Raji (cell line): ENCODE data around the gene ACAP3.
A peak's percentile ranks its signal among the peaks of the same experiment; 100 is the strongest.

ENCODE experiments used
- POLR2A ChIP-seq: IDR thresholded peaks from 2 replicates; pipeline ENCODE4 v1.6.1; 2011; ENCODE audit warnings: low read depth, low read length, control low read depth; ENCODE audit not compliant: insufficient read depth

The ACAP3 gene

GRCh38 chr1:1280782-1281481 is 26.8 kb downstream of the ACAP3 start:
- TF ChIP-seq POLR2A: no peak

- TF ChIP-seq POLR2A: no peak
Observed at GRCh38 chr1:1279028-1279427, 28.7 kb downstream of the ACAP3 start.

GRCh38 chr1:1278620-1279019 is 29.1 kb downstream of the ACAP3 start:
- TF ChIP-seq POLR2A: no peak

GRCh38 chr1:1275836-1276235 is 31.9 kb downstream of the ACAP3 start:
- no peak for TF ChIP-seq POLR2A

GRCh38 chr1:1274931-1275431 is 32.7 kb downstream of the ACAP3 start:
- no peak for TF ChIP-seq POLR2A

DNA sequence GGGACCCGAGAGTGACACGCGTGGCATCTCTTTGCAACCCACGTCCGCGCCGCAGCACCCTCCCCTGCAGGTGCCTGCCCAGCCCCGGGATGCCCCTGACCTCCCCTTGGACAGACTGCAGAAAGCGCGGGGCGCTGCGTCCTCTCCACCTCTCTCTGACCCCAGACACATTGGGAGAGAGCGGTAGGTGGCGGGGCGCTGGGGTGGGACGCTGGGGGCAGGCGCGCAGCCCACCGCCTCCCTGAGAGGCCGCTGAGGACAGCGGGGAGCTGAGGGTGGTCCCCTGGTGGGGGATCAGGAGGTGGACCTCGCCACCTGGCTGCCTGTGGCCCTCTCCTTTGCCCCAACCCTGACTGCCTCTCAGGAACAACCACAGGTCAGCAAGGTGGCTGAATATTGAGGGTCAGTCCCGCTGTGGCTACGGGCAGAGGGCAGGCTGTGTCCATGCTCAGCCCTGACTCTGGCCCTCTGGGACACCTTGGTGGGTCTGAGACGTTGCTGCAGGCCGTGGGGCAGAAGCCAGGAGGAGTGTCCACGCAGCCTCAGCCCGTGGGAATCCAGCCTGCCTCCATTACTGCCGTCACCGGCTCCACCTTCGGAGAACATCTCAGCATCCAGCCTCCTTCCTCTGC is 33.3 kb downstream of the ACAP3 start:
- TF ChIP-seq POLR2A: no peak

GRCh38 chr1:1273512-1274298 is 34.0 kb downstream of the ACAP3 start, which contains the start of gene UBE2J2:
TSS of gene UBE2J2 (minus strand) at chr1:1273854. CDS start at chr1:1267992, 5,862 bp downstream.
- TF ChIP-seq POLR2A: peak; percentile 95

DNA sequence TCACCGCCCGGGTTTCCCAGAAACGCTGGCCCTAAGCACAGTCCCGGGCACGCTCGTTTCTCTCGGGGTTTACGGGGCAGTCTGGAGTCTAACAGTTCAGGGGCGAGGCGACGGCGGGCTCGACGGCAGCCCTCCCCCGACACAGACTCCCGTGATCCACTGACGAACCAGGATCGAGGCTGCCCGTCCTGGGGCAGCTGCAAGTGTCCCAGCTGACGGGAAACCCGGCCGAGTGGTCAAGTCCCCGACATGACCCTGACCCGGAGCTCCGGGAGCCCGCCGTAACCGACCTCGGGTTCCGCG is 34.6 kb downstream of the ACAP3 start:
- TF ChIP-seq POLR2A: no peak

GRCh38 chr1:1272341-1273208 is 35.2 kb downstream of the ACAP3 start:
- peak; percentile 36; the same call in 1 of the 2 replicates for TF ChIP-seq POLR2A

- TF ChIP-seq POLR2A: no peak
Observed at GRCh38 chr1:1270813-1271212, 36.9 kb downstream of the ACAP3 start.

DNA sequence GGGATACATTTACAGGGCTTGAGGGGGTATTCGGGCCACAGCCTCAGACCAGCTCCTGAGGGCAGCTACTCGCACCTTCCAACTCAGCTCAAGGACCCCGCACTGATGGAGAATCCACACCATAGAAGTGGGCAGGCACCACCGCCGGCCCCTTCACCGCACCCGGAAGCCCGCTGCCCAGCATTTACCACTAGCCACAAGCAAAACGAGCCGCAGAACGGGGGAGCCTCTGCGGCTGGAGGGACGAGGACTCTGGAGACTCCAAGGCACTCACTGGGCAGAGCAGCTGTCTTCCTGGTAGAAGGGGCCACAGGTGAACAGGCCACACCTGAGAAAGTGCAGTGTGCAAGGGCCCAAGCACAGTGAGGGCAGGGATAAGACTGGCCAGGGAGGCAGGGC is 39.4 kb downstream of the ACAP3 start:
- no peak for TF ChIP-seq POLR2A

DNA sequence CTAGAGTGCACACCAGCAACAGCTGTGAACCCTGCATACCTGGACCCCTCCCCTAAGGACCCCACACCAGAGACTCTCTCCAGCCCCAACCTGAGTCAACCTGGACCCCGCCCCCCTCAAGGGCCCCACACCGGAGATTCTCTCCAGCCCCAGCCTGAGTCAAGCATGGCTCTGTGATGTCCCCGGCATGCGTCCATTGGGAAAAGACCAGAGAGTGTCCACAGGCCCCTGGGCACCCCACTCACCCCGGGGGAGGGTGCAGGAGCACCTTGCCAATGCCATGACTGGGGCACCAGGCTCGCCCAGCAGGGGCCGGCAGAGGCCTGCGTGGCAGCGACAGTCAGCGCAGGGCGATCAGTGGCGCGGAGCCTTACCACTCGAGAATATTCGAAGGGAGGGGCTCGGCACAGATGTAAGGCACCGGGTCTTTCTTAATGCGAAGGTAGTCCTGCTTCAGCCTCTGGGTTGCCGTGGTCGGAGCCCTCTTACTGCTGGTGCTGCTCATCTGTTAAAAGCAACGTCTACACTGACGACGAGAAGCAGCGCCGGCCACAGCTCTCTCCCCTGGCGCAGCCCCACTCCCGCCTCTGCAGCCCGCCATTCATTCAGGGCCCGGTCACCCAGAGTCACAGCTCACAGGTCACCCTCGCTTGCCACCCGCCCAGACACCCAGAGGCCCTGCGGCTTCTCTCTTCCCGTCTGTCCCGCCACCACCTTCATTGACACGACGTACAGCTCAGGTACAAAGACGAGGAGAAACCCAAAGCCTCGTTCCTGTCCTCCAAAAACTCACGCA is 40.0 kb downstream of the ACAP3 start:
- no peak for TF ChIP-seq POLR2A

DNA sequence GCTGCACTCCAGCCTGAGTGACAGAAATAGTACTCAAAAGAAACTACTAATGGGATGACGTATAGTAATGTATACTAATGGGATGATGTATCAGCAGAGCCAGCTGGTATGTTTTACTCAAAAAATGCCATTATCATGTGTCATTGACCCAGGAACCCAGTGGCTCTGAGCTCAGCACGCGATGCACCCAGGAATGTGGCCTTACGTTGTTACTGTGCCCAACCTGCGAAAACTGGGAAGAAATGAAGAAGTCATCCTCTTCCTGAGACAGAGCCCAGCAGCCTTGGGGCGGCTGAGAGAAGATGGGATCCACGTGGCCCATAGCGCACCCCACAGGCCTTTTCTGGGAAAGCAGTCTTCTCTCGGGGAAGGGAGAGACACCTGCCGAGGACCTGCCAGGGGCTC is 42.9 kb downstream of the ACAP3 start:
- TF ChIP-seq POLR2A: no peak

DNA sequence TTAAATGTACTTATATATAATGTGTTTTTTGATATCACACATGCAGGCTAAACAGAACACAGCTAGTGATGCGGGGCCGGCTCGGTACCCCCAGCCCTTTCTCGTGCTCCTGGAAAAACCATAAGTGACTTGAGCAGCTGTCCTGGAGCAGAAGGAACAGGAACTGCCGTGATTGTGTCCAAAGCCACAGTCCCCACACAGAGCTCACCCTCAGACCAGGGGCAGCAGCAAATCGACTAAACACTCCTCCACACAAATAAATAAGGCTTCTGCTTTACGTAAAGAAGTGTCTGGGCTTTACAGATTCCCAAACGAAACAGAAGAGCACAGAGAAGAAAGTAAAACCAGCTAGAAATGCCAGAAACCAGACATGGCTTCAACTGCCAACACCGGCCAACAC is 43.7 kb downstream of the ACAP3 start:
- no peak for TF ChIP-seq POLR2A

DNA sequence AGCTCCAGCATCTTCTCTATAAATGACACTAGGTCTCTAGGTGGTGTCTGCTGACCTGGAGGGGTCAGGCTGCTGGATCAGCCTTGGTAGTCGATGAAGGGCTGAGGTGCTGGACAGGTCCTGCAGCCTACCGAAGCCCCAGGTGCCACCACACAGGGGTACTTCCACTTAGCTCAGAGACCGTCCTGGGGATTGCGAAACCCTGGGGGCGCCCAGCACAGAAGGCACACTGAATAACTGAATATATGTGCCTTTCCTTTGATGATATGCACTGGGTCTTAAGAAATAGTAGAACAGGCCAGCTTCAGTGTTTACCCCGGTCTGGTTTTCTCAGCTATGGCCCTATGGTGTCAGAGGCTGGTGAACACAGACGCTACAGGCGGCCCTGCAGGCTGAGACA is 45.0 kb downstream of the ACAP3 start:
- no peak for TF ChIP-seq POLR2A

DNA sequence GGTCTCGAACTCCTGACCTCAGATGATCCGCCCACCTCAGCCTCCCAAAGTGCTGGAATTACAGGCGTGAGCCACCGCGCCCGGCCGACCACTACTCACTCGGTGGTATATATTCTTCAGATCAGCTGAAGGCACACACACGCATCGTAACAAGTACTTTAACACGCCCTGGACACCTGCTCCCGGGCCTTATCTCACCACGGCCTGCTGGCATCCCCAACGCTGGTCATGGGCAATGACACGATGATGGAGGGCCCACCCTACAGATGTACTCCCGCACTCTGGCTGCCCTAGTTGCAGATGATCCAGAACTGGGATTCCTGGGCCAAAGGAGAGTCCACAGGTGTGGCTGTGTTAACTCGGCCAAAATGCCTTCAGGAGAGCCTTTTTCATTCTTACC is 45.7 kb downstream of the ACAP3 start:
- TF ChIP-seq POLR2A: no peak
